ENCODE measurements around the gene MCEE.
A peak's percentile ranks its signal among the peaks of the same experiment; 100 is the strongest.
"Not testable (repeated sequence)": the region's sequence is repeated elsewhere in the genome, so short reads cannot be mapped to it uniquely, and the experiment has no call there.

The MCEE gene

DNA sequence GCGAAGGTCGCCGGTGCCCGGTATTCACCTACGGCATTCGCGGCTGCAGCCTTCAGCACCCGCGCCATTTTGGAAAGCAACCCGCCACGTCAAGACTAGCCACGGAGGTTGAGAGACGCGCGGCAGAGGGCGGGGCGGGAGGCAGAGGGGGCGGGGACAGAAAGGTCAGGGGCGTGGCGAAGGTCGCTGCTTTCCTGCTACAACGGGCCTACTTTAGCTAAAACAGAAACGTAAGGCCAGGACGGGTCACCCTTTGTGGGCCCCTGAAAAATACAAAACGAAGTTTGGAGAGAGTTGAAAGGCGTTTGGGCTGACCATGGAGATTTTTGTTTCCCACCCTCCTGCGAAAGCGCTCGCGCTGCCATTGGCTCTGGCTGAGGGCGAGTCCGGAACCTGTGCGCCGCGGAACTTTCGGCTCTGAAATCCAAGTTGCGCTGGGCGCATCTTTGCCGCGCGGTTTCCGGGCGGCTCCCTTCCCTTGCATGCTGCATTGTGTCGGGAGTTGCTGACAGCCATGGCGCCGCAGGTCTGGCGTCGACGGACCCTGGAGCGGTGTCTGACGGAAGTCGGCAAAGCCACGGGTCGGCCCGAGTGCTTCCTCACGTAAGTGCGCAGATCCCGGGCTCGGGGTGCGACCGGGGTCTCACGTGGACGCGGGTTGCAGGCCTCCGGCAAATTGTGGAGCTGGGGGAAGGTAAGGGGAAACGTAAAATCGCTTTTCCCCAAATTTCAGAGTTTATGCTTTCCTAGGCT lies at the start of gene MCEE, which contains the start of gene MPHOSPH10:
Gene MCEE, minus strand, starts transcription at position 78 of the 753 bp plus-strand sequence. Its CDS starts 10 bp downstream, at position 68.
Gene MPHOSPH10, plus strand, starts transcription at position 483 of the 753 bp plus-strand sequence. Its CDS starts 32 bp downstream, at position 515.
- peak; percentile 89 for DNase-seq (ENCODE audit: low spot score)

DNA sequence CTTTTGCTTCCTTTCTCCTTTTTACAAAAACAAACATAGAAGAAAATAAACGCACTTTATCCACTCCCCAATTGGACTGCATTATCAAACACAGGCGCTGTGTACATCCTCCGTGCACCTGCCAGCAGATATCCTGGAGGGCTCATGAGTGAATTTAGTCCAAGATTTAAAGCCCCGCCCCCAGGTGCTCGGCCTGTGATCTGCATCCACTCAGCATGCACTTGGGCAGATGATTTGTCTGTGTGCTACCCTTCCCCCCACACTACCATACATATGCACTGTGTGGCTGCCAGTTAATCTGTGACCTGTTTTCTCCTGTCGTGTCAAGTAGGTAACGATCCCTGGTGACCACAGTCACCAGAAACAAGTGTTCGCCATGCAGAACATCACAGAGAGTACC lies 48.8 kb upstream of the MCEE start:
- not testable (repeated sequence) for DNase-seq (ENCODE audit: low spot score)

DNA sequence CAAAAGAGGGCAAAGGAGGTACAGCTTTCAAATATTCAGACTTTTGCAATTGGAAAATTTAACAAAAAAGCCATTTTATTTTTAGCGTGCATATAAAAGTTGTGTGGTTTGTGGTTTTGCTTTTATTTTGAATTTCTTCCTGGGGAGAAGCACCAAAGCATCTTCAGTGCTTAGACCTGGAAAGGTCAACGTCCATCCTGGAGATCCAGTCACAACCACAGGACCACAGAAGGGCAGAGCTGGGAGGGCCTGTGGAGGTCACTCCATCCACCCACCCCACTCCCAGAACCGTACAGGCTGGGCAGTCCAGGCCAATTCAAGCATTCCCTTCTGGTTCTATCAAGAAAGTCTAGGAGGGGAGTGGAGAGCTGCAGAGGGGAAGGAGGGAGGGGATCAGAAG lies 44.2 kb upstream of the MCEE start:
- no peak for DNase-seq (ENCODE audit: low spot score)

DNA sequence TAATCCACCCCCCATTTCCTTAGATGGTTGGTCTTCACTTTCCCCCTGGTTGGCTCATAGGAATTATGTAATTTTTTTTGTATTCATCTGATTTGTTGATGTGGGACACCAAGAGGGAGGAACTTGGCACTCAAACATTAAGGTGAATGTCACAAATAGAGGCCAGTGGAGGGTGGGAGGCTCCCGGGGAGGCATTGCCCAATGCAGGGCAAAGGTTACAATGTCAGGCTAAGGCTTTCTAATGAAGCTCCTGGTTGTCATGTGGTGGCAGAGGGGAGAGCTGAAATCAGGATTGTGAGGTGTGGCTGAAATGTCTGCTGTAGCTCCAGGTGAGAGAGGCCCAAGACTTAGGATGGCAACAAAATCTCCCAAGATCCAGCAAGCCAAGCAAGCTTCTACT lies 43.1 kb upstream of the MCEE start:
- DNase-seq (ENCODE audit: low spot score), result no peak

DNA sequence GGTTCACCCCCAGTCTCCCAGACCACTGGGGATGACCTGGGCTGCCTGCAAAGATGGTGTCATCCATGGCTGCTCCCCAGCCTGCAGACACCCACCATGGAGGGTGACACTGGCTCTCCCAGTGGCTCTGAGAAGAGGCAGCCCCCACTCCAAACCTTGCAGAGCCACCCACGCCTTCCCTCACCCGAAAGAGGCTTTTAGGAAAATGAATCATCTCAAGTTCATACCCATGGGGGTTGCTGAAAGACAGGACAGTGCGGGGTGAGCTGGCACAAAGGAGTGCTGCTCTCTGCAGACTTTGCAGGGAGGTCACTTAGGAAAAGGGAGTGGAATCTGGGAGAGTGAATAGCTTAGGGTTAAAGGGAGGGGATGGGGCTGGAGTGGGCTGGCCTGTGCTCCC lies 36.8 kb upstream of the MCEE start:
- DNase-seq (ENCODE audit: low spot score), result no peak

- peak; percentile 18 for DNase-seq (ENCODE audit: low spot score)
These were observed 27.2 kb upstream of the MCEE start for GRCh38 chr2:71157124-71157793.

GRCh38 chr2:71156573-71156972 lies 26.5 kb upstream of the MCEE start:
- no peak for DNase-seq (ENCODE audit: low spot score)

- no peak for DNase-seq (ENCODE audit: low spot score)
These were observed 25.8 kb upstream of the MCEE start for GRCh38 chr2:71155846-71156245.

DNA sequence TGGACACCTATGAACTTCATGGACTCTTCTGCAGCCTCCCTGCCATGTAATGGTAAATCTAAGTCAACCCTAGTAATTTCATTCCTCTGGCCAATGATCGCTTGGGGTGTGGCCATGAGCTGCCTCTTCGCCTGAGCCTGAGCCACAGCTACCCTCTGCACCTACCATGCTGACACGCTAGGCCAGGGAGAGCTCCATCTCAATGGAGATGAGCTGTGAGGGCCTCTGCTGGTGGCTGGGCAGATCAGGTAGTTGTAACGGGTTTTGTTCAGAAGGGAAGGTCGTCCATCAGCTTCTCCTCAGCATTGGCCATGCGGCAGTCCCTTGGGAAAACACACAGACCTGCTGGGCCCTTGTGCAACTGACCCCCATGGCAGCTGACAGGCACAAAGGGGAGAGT lies 24.8 kb upstream of the MCEE start:
- no peak for DNase-seq (ENCODE audit: low spot score)

- DNase-seq (ENCODE audit: low spot score), result no peak
These were observed 24.2 kb upstream of the MCEE start for GRCh38 chr2:71154279-71154678.

- DNase-seq (ENCODE audit: low spot score), result no peak
These were observed 23.7 kb upstream of the MCEE start for GRCh38 chr2:71153585-71154224.

DNA sequence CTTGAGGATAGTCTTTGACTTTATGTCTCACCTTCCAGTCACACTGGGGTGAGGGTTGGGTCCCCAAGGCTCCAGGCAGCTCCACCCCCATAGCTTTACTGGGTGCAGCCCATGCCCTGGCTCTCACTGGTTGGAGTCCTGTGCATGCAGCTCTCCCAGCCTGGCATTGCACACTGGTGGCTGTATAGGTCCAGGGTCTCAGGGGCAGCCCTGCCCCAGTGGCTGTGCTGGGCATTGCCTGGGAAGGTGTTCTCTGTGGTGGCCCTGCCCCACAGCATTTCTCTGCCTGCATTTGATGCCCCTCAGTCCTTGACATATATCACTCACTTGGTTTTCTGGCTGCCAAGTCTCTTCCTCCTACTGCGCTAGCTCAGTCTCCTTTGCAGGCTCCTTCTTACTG lies 21.6 kb upstream of the MCEE start:
- no peak for DNase-seq (ENCODE audit: low spot score)

DNA sequence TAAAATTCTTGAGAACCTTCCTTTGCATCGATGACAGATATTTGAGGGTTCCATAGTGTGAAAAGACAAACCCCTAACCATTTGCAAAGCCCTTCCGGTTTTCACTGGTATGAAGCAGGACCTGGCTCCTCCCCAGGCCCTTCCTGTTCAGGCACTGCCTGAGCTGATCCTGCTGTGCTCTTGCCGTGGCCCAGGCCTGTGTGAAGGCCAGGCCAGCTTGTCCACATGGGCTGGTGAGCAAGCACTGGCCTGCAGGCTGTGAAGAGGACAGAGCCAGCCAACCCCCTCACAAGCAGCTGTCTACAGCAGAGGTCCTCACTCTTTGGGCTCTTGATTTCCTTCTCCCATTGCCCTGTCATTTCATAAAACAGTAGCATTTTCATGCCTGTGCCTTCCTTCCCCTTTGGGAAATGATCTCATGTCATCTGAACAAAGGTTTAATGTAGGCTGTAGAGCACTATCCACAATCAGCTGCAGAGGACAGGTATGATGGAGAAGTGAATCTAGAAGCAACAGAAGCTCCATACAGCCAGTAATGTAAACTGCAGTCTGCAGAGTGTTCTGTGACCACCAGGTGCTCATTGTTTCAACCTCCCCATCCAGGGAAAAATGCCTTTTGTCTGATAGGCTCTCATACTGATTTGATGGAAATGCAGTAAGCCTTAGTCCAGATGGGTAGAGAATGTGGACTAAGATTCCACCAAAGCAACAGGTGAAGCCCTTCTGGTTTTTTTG lies 20.2 kb upstream of the MCEE start:
- DNase-seq (ENCODE audit: low spot score), result no peak

DNA sequence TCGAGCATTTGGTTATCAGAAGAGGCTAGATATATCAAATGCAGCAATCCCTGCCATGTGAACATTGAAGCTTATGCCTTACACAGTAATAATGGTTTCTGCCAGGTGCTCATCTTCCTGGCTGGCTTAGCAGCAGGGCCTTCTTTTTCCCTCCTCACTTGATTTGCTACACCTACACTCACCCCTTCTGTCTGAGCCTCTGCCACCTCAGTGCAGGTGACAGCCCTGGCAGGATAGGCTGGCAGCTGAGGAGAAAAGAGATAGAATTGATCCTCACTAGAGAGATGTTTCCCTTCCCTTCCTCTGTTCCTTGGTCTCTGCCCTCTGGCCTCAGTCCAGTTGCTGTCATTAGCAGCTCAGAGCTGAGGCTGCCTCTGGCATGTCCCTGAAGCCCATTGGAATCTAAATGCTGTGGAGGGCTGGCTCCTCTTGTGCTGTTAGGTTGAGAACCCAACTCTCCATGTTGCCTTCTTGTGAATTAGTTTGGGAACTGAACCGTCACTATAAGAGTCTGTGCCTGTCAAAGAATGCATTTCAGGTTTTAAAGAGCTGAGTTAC lies 18.6 kb upstream of the MCEE start:
- DNase-seq (ENCODE audit: low spot score), result no peak

GRCh38 chr2:71143782-71144181 lies 13.8 kb upstream of the MCEE start:
- DNase-seq (ENCODE audit: low spot score), result no peak

DNA sequence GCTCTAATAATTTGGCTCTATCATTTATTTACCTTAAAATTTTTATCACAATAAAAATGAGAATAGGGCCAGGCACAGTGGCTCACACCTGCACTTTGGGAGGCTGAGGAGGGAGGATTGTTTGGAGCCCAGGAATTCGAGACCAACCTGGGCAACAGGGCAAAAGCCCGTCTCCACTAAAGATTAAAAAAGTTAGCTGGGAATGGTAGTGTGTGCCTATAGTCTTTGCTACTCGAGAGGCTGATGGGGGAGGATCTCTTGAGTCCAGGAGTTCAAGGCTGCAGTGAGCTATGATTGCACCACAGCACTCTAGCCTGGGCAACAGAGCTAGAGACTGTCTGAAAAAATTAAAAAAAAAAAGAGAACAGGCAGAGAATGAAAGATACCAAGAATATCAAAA lies 6.1 kb upstream of the MCEE start:
- no peak for DNase-seq (ENCODE audit: low spot score)

DNA sequence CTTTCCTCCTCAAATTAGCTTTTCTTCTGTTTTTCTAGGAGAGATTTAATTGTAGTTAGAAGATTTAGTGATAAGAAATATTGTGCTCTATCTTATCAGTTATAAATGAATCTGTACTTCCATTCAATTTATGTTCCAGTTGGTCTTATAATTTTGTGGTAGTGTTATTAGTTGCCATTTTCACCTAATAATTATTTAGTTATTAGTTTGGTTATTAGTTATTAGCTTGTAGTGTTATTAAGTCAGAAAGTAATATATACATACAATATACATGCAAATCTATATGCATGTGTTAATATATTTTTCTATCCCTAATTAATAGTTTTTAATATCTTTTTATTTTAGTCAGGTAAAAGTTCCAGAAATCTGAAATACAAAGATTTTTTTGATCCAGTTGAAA lies 3.6 kb upstream of the MCEE start:
- DNase-seq (ENCODE audit: low spot score), result no peak

DNA sequence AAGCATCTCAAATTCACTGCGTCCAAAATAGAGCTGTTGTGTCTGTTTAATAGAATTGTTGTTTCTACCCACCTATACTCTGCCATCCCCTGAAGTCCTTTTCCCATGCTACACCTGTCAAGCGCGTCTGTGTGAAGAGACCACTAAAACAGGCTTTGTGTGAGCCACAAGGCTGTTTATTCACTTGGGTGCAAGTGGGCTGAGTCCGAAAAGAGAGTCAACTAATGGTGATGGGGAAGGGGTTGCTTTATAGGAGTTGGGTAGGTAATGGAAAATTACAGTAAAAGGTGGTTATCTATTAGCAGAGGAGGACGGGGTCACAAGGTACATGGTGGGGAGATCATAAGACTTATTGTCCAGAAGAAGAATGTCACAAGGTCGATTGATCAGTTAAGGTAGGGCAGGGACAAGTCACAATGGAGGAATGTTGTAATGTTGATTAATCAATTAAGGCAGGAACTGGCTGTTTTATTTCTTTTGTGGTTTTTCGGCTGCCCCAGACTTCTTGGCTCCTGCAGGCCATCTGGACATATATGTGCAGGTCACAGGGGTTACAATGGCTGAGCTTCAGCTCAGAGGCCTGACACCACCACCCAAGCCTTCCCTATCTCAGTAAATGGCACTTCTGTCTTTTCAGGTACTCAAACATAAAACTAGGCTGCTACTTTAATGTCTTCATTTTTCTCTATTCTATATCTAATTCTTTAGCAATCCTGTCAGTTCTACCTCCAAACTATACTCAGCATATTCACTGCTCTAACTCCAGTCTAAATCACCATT lies 1.5 kb upstream of the MCEE start:
- DNase-seq (ENCODE audit: low spot score), result not testable (repeated sequence)

DNA sequence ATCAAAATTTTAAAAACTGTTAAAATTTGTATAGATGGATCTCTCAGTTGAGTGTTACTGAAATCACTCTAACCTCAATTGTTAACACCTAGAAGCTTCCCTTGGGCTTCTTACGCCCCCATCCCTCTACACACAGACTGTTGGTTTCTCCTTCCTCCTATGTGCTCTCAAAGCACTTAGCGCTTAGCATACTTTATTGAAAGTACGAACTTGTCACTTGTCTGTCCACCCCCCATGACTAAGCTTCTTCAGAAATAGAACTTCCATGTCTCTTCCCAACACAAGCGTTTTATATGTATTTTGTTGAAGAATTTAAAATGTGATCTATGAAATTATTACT lies 846 bp upstream of the MCEE start:
- DNase-seq (ENCODE audit: low spot score), result no peak

GRCh38 chr2:71129902-71130151 lies 202 bp downstream of the MCEE start:
- no peak for DNase-seq (ENCODE audit: low spot score)

DNA sequence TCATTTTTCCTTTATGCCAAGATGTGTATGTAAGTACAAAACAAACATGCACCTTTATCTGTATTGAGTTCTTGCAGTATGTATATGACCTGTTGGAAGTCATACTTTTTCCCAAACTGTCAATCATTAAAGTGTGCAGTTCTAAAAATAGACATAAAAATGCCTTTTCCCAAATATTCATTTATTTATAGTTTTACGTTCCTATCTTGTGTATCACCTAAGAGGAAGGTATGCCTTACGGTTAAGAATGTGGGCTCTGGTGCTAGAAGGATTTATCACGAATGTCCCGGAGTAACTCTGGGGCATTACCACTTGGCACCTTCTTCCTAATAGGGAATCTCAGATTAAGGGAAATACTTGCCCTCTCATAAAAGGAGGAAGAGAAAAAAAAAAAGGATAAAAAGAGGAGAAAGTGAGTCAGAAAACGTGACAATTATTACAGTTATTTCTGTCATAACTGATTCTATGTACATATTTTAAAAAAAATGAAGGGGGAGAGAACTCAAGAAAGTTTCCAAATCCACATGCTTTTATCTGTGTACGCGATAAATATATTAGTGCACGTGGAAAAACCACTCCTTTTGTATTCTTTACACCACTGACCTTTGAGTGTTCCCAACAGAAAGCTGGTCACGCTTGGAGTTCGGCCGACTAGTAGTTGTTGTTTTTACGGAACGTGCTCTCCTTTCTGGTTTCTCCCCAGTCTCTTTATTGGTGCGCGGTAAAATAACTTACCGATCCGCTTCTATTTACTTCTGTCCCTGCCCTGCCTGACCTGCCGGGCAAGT lies 721 bp downstream of the MCEE start:
- peak; percentile 12 for DNase-seq (ENCODE audit: low spot score)
